ENCODE measurements around the gene SLC16A7. TPM values are rescaled to one million over a fixed set of nuclear protein-coding genes. Genes with fewer than 3 reads are reported as not detected.
"Not testable (repeated sequence)": the region's sequence is repeated elsewhere in the genome, so short reads cannot be mapped to it uniquely, and the experiment has no call there.

The SLC16A7 gene
- total RNA-seq, 1 donor from 2014 or later, result 3.5 TPM

- Histone ChIP-seq H3K36me3 (ENCODE audit: control insufficient read depth, insufficient read depth, low read length) (no peaks in the 10 kb centered on the region), H3K27me3 (ENCODE audit: control insufficient read depth, insufficient read depth, low read length) (no peaks in the 10 kb centered on the region), H3K4me3 (ENCODE audit: low read depth, low read length) (no peak overlapping the region)
- DNase-seq (ENCODE audit: low read depth), result no peak
- TF ChIP-seq, protein P1, sequence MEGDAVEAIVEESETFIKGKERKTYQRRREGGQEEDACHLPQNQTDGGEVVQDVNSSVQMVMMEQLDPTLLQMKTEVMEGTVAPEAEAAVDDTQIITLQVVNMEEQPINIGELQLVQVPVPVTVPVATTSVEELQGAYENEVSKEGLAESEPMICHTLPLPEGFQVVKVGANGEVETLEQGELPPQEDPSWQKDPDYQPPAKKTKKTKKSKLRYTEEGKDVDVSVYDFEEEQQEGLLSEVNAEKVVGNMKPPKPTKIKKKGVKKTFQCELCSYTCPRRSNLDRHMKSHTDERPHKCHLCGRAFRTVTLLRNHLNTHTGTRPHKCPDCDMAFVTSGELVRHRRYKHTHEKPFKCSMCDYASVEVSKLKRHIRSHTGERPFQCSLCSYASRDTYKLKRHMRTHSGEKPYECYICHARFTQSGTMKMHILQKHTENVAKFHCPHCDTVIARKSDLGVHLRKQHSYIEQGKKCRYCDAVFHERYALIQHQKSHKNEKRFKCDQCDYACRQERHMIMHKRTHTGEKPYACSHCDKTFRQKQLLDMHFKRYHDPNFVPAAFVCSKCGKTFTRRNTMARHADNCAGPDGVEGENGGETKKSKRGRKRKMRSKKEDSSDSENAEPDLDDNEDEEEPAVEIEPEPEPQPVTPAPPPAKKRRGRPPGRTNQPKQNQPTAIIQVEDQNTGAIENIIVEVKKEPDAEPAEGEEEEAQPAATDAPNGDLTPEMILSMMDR (IDR thresholded peaks at IDR 0.05; ENCODE audit: insufficient read depth, low read length, poor library complexity, severe bottlenecking), result no peak
Measured at GRCh38 chr12:59737725-59738463, 142.1 kb downstream of the SLC16A7 start.

- no peak for DNase-seq (ENCODE audit: low read depth)
- no peaks in the 10 kb centered on the region for H3K27me3 ChIP-seq (ENCODE audit: control insufficient read depth, insufficient read depth, low read length)
- TF ChIP-seq, protein P1 (IDR thresholded peaks at IDR 0.05; ENCODE audit: insufficient read depth, low read length, poor library complexity, severe bottlenecking), result no peak
- H3K36me3 ChIP-seq (ENCODE audit: control insufficient read depth, insufficient read depth, low read length), result no peaks in the 10 kb centered on the region
- H3K4me3 ChIP-seq (ENCODE audit: low read depth, low read length), result no peak overlapping the region
Measured at GRCh38 chr12:59742841-59743240, 147.0 kb downstream of the SLC16A7 start.

DNA sequence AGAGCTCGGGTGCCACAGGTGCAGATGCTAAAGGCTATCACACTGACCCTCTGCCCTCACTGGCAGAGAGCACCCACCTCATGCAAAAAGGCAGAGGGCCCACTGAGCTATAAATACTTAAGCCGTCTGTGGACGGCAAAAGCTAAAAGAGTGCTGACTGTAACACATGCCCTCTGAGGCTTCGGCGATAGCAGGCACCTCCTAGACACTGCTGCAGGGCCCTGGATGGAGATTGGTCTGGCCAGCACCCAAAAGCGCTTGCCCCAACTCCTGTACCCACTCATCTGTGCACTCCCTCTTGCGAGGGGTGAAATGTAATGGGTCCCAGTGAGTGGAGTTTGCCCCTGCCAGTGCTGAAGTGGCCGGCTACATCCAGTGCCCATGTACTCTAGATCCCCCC, 148.7 kb downstream of the SLC16A7 start:
- H3K36me3 ChIP-seq (ENCODE audit: control insufficient read depth, insufficient read depth, low read length), result no peaks in the 10 kb centered on the region
- no peak for DNase-seq (ENCODE audit: low read depth)
- H3K4me3 ChIP-seq (ENCODE audit: low read depth, low read length), result no peak overlapping the region
- H3K27me3 ChIP-seq (ENCODE audit: control insufficient read depth, insufficient read depth, low read length), result no peaks in the 10 kb centered on the region
- TF ChIP-seq, protein P1 (IDR thresholded peaks at IDR 0.05; ENCODE audit: insufficient read depth, low read length, poor library complexity, severe bottlenecking), result no peak

DNA sequence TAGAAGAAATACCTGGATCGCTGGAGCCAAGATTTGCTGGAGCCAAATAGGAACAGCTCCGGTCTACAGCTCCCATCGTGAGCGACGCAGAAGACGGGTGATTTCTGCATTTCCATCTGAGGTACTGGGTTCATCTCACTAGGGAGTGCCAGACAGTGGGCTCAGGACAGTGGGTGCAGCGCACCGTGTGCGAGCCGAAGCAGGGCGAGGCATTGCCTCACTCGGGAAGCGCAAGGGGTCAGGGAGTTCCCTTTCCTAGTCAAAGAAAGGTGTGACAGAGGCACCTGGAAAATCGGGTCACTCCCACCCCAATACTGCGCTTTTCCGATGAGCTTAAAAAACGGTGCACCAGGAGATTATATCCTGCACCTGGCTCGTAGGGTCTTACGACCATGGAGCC, 155.3 kb downstream of the SLC16A7 start:
- DNase-seq (ENCODE audit: low read depth); H3K4me3 ChIP-seq (ENCODE audit: low read depth, low read length); H3K27me3 ChIP-seq (ENCODE audit: control insufficient read depth, insufficient read depth, low read length); H3K36me3 ChIP-seq (ENCODE audit: control insufficient read depth, insufficient read depth, low read length): not testable (repeated sequence)

DNA sequence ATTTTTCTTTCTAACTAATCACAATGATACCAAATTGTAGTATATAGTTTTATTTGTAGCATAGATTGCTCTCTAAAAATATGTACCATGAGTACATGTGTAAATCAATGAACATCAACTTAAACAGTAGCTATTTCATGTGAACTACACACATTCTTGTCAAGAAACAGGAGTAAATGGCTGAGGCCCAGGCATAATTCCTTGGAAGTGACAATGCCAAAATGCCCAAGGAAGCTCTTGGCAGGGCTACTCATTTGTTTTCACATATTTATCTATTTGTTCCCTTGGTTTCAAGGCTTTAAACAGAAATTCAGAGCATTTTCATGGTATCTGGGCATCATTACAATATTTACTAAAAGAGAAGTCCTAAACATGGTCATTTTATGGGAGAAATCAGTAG, 165.7 kb downstream of the SLC16A7 start:
- DNase-seq (ENCODE audit: low read depth), result no peak
- TF ChIP-seq, protein P1 (IDR thresholded peaks at IDR 0.05; ENCODE audit: insufficient read depth, low read length, poor library complexity, severe bottlenecking), result no peak
- Histone ChIP-seq H3K36me3 (ENCODE audit: control insufficient read depth, insufficient read depth, low read length) (no peaks in the 10 kb centered on the region), H3K4me3 (ENCODE audit: low read depth, low read length) (no peak overlapping the region), H3K27me3 (ENCODE audit: control insufficient read depth, insufficient read depth, low read length) (no peaks in the 10 kb centered on the region)

GRCh38 chr12:59763835-59764234, 168.0 kb downstream of the SLC16A7 start:
- no peaks in the 10 kb centered on the region for H3K36me3 ChIP-seq (ENCODE audit: control insufficient read depth, insufficient read depth, low read length)
- TF ChIP-seq, protein P1 (IDR thresholded peaks at IDR 0.05; ENCODE audit: insufficient read depth, low read length, poor library complexity, severe bottlenecking), result no peak
- no peak for DNase-seq (ENCODE audit: low read depth)
- H3K4me3 ChIP-seq (ENCODE audit: low read depth, low read length), result no peak overlapping the region
- no peaks in the 10 kb centered on the region for H3K27me3 ChIP-seq (ENCODE audit: control insufficient read depth, insufficient read depth, low read length)
